HepG2 (cell line): ENCODE results near the gene RHBDL1. TPM values are rescaled to one million over a fixed set of nuclear protein-coding genes. Genes with fewer than 3 reads are reported as not detected.

Source experiments
- CAMTA2 ChIP-seq: sonication (generic); formaldehyde crosslinking; IDR thresholded peaks from 2 replicates; pipeline ENCODE4 v1.4.0; 2020; ENCODE audit warnings: mild to moderate bottlenecking, missing genetic modification reagents, borderline replicate concordance
- HHEX ChIP-seq: IDR thresholded peaks from 2 replicates; pipeline ENCODE4 v1.6.1; 2016; ENCODE audit warnings: control low read depth
- MEIS2 ChIP-seq: sonication (generic); formaldehyde crosslinking; IDR thresholded peaks from 2 replicates; pipeline ENCODE4 v1.9.0; 2021; ENCODE audit warnings: mild to moderate bottlenecking, missing genetic modification reagents
- SAP130 ChIP-seq: IDR thresholded peaks from 2 replicates; pipeline ENCODE4 v1.6.1; 2016; ENCODE audit warnings: low read depth
- SATB2 ChIP-seq: sonication (generic); formaldehyde crosslinking; IDR thresholded peaks from 2 replicates; pipeline ENCODE4 v1.5.0; 2020; ENCODE audit warnings: missing genetic modification reagents
- SNRNP70 ChIP-seq: fragments of 200-400 bp; formaldehyde crosslinking; IDR thresholded peaks from 2 replicates; pipeline ENCODE4 v1.6.1; 2017; ENCODE audit warnings: mild to moderate bottlenecking, low read depth, low read length, moderate library complexity
- SP140L ChIP-seq: sonication (generic); formaldehyde crosslinking; IDR thresholded peaks from 2 replicates; pipeline ENCODE4 v1.4.0; 2020; ENCODE audit warnings: missing genetic modification reagents, borderline replicate concordance
- SP5 ChIP-seq: IDR thresholded peaks from 2 replicates; pipeline ENCODE4 v1.6.1; 2016; ENCODE audit warnings: low read depth, borderline replicate concordance
- STAT5B ChIP-seq: sonication (generic); formaldehyde crosslinking; IDR thresholded peaks from 2 replicates; pipeline ENCODE4 v1.4.0; 2020; ENCODE audit warnings: missing genetic modification reagents
- TP53 ChIP-seq: sonication (generic); formaldehyde crosslinking; conservative IDR thresholded peaks from 2 replicates; pipeline ENCODE4 v1.4.0; 2020; ENCODE audit warnings: missing genetic modification reagents
- ZNF33B ChIP-seq: sonication (generic); formaldehyde crosslinking; IDR thresholded peaks from 2 replicates; pipeline ENCODE4 v1.5.1; 2020; ENCODE audit warnings: mild to moderate bottlenecking, missing genetic modification reagents
- ZNF543 ChIP-seq: sonication (generic); formaldehyde crosslinking; IDR thresholded peaks from 2 replicates; pipeline ENCODE4 v1.4.0; 2020; ENCODE audit warnings: mild to moderate bottlenecking, missing genetic modification reagents
- ZNF546 ChIP-seq: sonication (generic); formaldehyde crosslinking; conservative IDR thresholded peaks from 2 replicates; pipeline ENCODE4 v1.8.1; 2023; ENCODE audit warnings: mild to moderate bottlenecking, missing genetic modification reagents
- ZNF674 ChIP-seq: sonication (generic); formaldehyde crosslinking; IDR thresholded peaks from 2 replicates; pipeline ENCODE4 v1.5.0; 2020; ENCODE audit warnings: low read depth, mild to moderate bottlenecking, missing genetic modification reagents
- ZSCAN12 ChIP-seq: sonication (generic); formaldehyde crosslinking; IDR thresholded peaks from 2 replicates; pipeline ENCODE4 v1.9.0; 2021; ENCODE audit warnings: mild to moderate bottlenecking, missing genetic modification reagents
- polyA plus RNA-seq, 8 experiments: library from polyadenylated mRNA; depleted of rRNA in 3 of 8; stranded (reverse) in 7 of 8; unstranded in 1 of 8; fragments of >200 nt; fragmentation: Illumina TruSeq in 4 of 8; extraction: Trizol in 4 of 8; gene quantifications; 2 replicates each; pipeline versions ENCODE4 v1.2.1 to v1.2.3, GENCODE V29; 2011 to 2016; ENCODE audit warnings: low read depth in 4 of 8, missing spikeins in 1 of 8, mixed read lengths in 1 of 8; ENCODE audit not compliant: insufficient read depth in 1 of 8
- total RNA-seq, 5 experiments: library from RNA; depleted of rRNA; stranded (reverse); fragments of >200 nt; fragmentation: Illumina TruSeq; extraction: Trizol; gene quantifications; 2 replicates each; pipeline ENCODE4 v1.2.3, GENCODE V29; 2016; ENCODE audit warnings: low read depth in 1 of 5
- TF ChIP-seq, protein P1 (sequence below): sonication (generic); formaldehyde crosslinking; conservative IDR thresholded peaks from 2 replicates; pipeline ENCODE4 v1.8.0; 2022; ENCODE audit warnings: mild to moderate bottlenecking, moderate library complexity, missing genetic modification reagents
- TF ChIP-seq, protein P2 (sequence below): sonication (generic); formaldehyde crosslinking; IDR thresholded peaks from 2 replicates; pipeline ENCODE4 v1.8.0; 2022; ENCODE audit warnings: mild to moderate bottlenecking, missing genetic modification reagents, borderline replicate concordance
- TF ChIP-seq, protein P3 (sequence below): sonication (generic); formaldehyde crosslinking; IDR thresholded peaks from one replicate; pipeline ENCODE4 v1.5.1; 2020; ENCODE audit warnings: mild to moderate bottlenecking, missing genetic modification reagents; ENCODE audit errors: not compliant biosample characterization

The RHBDL1 gene
- total and polyA plus RNA-seq, 2 of the 13 experiments (the other 11 are each of a cell fraction or from before 2014, with no cell fraction given) = 1.8 to 3.8 TPM

DNA sequence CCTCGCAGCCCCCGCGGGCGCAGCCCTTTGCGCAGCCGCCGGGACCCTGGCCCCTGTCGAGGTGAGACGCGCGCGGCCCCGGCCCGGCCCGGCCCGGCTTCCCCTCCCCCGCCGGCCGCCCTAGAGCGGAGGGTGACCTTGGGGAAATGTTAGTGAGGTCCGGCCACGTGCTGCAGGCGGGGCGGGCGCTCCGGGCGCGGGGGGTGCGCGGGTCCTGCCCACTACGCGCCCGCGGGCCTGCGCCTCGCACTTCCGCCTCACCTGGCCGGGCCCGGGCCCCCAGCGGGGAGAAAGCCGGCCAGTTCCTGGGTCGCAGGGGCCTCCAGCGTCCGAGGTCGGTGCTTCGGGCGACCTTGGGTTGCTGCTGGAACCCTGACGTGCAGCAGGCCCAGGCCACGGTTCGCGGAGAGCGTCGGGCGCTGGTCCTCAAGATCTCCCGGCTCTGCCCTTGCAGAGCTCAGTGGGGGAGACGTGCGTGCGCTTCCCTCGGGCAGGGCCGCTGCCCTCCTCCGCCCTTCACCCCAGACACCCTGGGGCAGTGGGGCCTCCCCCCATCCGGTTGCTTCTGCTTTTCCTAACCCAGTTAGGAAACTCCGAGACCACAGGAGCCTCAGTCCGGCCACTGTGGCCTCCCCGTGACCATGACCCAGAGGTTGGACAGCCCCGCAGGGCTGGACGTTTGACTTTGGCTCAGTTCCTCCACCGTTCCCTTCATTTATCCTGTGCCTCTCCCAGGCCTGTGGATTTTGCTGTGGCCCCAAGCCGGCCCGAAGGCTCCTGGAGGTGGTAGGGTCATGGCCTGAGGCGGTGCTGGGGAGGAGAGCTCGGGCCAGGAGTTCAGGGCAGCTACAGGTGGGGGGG, 33.1 kb upstream of the RHBDL1 start (continued):
- TF ChIP-seq, protein P1, sequence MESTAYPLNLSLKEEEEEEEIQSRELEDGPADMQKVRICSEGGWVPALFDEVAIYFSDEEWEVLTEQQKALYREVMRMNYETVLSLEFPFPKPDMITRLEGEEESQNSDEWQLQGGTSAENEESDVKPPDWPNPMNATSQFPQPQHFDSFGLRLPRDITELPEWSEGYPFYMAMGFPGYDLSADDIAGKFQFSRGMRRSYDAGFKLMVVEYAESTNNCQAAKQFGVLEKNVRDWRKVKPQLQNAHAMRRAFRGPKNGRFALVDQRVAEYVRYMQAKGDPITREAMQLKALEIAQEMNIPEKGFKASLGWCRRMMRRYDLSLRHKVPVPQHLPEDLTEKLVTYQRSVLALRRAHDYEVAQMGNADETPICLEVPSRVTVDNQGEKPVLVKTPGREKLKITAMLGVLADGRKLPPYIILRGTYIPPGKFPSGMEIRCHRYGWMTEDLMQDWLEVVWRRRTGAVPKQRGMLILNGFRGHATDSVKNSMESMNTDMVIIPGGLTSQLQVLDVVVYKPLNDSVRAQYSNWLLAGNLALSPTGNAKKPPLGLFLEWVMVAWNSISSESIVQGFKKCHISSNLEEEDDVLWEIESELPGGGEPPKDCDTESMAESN = peak; percentile 71
- no peak; the same call in 1 of the 2 replicates for TF ChIP-seq ZNF543 (CRISPR knock-in tag)
- TF ChIP-seq SNRNP70 = no peak
- TF ChIP-seq, protein P2, sequence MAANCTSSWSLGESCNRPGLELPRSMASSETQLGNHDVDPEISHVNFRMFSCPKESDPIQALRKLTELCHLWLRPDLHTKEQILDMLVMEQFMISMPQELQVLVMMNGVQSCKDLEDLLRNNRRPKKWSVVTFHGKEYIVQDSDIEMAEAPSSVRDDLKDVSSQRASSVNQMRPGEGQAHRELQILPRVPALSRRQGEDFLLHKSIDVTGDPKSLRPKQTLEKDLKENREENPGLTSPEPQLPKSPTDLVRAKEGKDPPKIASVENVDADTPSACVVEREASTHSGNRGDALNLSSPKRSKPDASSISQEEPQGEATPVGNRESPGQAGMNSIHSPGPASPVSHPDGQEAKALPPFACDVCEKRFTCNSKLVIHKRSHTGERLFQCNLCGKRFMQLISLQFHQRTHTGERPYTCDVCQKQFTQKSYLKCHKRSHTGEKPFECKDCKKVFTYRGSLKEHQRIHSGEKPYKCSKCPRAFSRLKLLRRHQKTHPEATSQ (CRISPR knock-in tag) = peak; percentile 70; the same call in 1 of the 2 replicates
- no peak for TF ChIP-seq ZNF546
- TF ChIP-seq MEIS2 (CRISPR knock-in tag) = peak; percentile 73; the same call in 1 of the 2 replicates
- 0 out of 2 replicates have a peak, but pooled peaks have one; percentile 62 for TF ChIP-seq ZSCAN12 (CRISPR knock-in tag)
- TF ChIP-seq ZNF33B (CRISPR knock-in tag) = peak; percentile 69
- TF ChIP-seq HHEX (CRISPR knock-in tag) = no peak
- TF ChIP-seq SAP130 (CRISPR knock-in tag) = peak; percentile 64
- TF ChIP-seq STAT5B (CRISPR knock-in tag) = peak; percentile 76; the same call in 1 of the 2 replicates
- no peak for TF ChIP-seq TP53 (CRISPR knock-in tag)
- TF ChIP-seq ZNF674 (CRISPR knock-in tag) = no peak
- peak; percentile 75 for TF ChIP-seq SP5 (CRISPR knock-in tag)
- no peak for TF ChIP-seq SP140L (CRISPR knock-in tag)
- TF ChIP-seq SATB2 (CRISPR knock-in tag) = no peak
- 0 out of 2 replicates have a peak, but pooled peaks have one; percentile 52 for TF ChIP-seq CAMTA2 (CRISPR knock-in tag)
- TF ChIP-seq, protein P3, sequence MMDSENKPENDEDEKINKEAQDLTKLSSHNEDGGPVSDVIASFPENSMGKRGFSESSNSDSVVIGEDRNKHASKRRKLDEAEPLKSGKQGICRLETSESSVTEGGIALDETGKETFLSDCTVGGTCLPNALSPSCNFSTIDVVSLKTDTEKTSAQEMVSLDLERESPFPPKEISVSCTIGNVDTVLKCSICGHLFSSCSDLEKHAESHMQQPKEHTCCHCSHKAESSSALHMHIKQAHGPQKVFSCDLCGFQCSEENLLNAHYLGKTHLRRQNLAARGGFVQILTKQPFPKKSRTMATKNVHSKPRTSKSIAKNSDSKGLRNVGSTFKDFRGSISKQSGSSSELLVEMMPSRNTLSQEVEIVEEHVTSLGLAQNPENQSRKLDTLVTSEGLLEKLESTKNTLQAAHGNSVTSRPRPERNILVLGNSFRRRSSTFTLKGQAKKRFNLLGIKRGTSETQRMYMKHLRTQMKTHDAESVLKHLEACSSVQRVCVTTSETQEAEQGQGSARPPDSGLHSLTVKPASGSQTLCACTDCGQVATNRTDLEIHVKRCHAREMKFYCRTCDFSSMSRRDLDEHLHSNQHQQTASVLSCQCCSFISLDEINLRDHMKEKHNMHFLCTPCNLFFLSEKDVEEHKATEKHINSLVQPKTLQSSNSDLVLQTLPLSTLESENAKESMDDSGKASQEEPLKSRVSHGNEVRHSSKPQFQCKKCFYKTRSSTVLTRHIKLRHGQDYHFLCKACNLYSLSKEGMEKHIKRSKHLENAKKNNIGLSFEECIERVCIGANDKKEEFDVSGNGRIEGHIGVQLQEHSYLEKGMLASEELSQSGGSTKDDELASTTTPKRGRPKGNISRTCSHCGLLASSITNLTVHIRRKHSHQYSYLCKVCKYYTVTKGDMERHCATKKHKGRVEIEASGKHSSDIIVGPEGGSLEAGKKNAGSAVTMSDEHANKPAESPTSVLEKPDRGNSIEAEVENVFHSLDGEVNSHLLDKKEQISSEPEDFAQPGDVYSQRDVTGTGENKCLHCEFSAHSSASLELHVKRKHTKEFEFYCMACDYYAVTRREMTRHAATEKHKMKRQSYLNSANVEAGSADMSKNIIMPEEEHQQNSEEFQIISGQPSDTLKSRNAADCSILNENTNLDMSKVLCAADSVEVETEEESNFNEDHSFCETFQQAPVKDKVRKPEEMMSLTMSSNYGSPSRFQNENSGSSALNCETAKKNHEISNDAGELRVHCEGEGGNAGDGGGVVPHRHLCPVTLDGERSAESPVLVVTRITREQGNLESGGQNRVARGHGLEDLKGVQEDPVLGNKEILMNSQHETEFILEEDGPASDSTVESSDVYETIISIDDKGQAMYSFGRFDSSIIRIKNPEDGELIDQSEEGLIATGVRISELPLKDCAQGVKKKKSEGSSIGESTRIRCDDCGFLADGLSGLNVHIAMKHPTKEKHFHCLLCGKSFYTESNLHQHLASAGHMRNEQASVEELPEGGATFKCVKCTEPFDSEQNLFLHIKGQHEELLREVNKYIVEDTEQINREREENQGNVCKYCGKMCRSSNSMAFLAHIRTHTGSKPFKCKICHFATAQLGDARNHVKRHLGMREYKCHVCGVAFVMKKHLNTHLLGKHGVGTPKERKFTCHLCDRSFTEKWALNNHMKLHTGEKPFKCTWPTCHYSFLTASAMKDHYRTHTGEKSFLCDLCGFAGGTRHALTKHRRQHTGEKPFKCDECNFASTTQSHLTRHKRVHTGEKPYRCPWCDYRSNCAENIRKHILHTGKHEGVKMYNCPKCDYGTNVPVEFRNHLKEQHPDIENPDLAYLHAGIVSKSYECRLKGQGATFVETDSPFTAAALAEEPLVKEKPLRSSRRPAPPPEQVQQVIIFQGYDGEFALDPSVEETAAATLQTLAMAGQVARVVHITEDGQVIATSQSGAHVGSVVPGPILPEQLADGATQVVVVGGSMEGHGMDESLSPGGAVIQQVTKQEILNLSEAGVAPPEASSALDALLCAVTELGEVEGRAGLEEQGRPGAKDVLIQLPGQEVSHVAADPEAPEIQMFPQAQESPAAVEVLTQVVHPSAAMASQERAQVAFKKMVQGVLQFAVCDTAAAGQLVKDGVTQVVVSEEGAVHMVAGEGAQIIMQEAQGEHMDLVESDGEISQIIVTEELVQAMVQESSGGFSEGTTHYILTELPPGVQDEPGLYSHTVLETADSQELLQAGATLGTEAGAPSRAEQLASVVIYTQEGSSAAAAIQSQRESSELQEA (CRISPR knock-in tag) = peak; percentile 62
